Psoas muscle (tissue), 8 donors: ENCODE results near the gene LNP1. TPM values are rescaled to one million over a fixed set of nuclear protein-coding genes. Genes with fewer than 3 reads are reported as not detected.
"Not testable (repeated sequence)": the region's sequence is repeated elsewhere in the genome, so short reads cannot be mapped to it uniquely, and the experiment has no call there.

Source experiments
- ATAC-seq, 4 donors: fragments of 200-7000 bp; cut with Tn5 transposase; one replicate each; pipeline ENCODE4 v1.9.1; 2020; ENCODE audit warnings: moderate library complexity in 3 of 4, mild to moderate bottlenecking in 2 of 4
- DNase-seq, 2 donors: peaks; one replicate each; pipeline ENCODE4 v3.0.0-alpha.2; 2020
- H3K27ac ChIP-seq: fragments of 200-600 bp; one replicate; pipeline ENCODE4 v1.8.0; 2022
- H3K27me3 ChIP-seq, 3 donors: fragments of 200-600 bp in 1 of 3; one replicate each; pipeline versions ENCODE4 v1.6.1 to v1.8.0; 2013 to 2022; ENCODE audit warnings: low read length in 2 of 3, mild to moderate bottlenecking in 2 of 3, moderate library complexity in 1 of 3; ENCODE audit not compliant: insufficient read depth in 3 of 3
- H3K36me3 ChIP-seq, 2 donors: fragments of 200-600 bp in 1 of 2; one replicate each; pipeline versions ENCODE4 v1.6.1 to v1.8.0; 2013 to 2022; ENCODE audit warnings: low read depth in 1 of 2, mild to moderate bottlenecking in 1 of 2, moderate library complexity in 1 of 2; ENCODE audit not compliant: insufficient read depth in 1 of 2
- H3K4me1 ChIP-seq: fragments of 200-600 bp; one replicate; pipeline ENCODE4 v1.8.0; 2022
- H3K4me3 ChIP-seq: fragments of 200-600 bp; one replicate; pipeline ENCODE4 v1.8.0; 2022; ENCODE audit warnings: mild to moderate bottlenecking
- H3K9me3 ChIP-seq: fragments of 200-600 bp; one replicate; pipeline ENCODE4 v1.8.0; 2022
- CTCF ChIP-seq: fragments of 200-600 bp; IDR thresholded peaks from one replicate; pipeline ENCODE4 v1.8.0; 2022; ENCODE audit warnings: antibody characterized with exemption
- WGBS, 3 donors: extraction: QIAGEN DNeasy Blood & Tissue Kit; methylation state at CpG; one replicate each; pipeline versions ENCODE4 v1.1.6 to v1.1.7; 2013; 5-methylcytosine and 5-hydroxymethylcytosine counted together
- intact Hi-C, 2 donors: fragments of 100-400 bp; cut with DNase I; formaldehyde crosslinking; loops; one replicate each; pipeline versions ENCODE4 v1.11.0 to v1.14.2; 2022
- long read RNA-seq, 2 donors: library from polyadenylated mRNA; unstranded; transcript quantifications; one replicate each; pipeline ENCODE4 v2.0.0, GENCODE V29; 2021
- polyA plus RNA-seq, 3 donors: library from polyadenylated mRNA; stranded (reverse); fragments of 200-250 nt; gene quantifications; one replicate each; pipeline ENCODE4 v1.2.3, GENCODE V29; 2013
- total RNA-seq, 4 donors: library from RNA; stranded (reverse); fragmentation: NEBNext Ultra II Directional in 2 of 4; extraction: Animal tissue kit (Norgen Biotek cat#: 25700) in 2 of 4; gene quantifications; one replicate each; pipeline versions ENCODE4 v1.2.1 to v1.2.4, GENCODE V29; 2021 to 2023
- donor health status: healthy with polysubstance abuse.
- donor health status: DM: no; HTN: no; CAD: no; lungs with moderate emphysema.
- donor health status: Bipolar disorder and iron deficiency.
- donor health status: healthy.
- donor health status: DM: yes; HTN: yes; CAD: no.
- donor health status: DM: no; HTN: no; CAD: no.
- donor health status: DM: no; HTN: no; CAD: no.
- donor health status: DM: yes; HTN: yes; CAD: no.

Gene LNP1
- 1 to 10 TPM; 1.6 to 3.2 (median 1.9) TPM for total RNA-seq
- polyA plus RNA-seq, result 1 to 10 TPM in 2 of 3 donors, under 1 TPM in 1; 0.96 to 5.1 (median 1.2) TPM
- long read RNA-seq, donor 1, partial matches to known transcripts, result 0 of 1 reads
- long read RNA-seq, donor 1, other reads (novel, unspliced or antisense), result 0 of 1 reads
- long read RNA-seq, donor 2, partial matches to known transcripts, result 0 of 1 reads
- long read RNA-seq, donor 2, other reads (novel, unspliced or antisense), result 0 of 1 reads

- Histone ChIP-seq H3K4me3 (peak within 1 kb of the TSS; percentile 99), H3K27me3 (no peaks in the 10 kb centered on the region), H3K36me3 (no peaks in the 10 kb centered on the region), H3K27ac (peak within 1 kb of the TSS; percentile 96), H3K4me1 (peaks cover 54% of the 10 kb centered on the region), H3K9me3 (no peaks in the 10 kb centered on the region)
- TF ChIP-seq CTCF, result no peak
- ATAC-seq, result peak; percentile 96 to 98 (median 96)
- peak; percentile 98 for DNase-seq
- intact Hi-C loops, result loop anchor here in 1 of 2 donors (10.0 kb wide), 1 partner anchor 314 kb away; no protein-coding TSS in a partner anchor
- WGBS, 3 donors, result 0% methylated on average over 62 to 64 of the region's 64 CpGs
These were observed at the start of gene LNP1, which contains the start of gene TOMM70 for GRCh38 chr3:100400780-100401673. TSS of gene LNP1 (plus strand) at chr3:100401539. CDS start at chr3:100429730, 28,191 bp downstream. TSS of gene TOMM70 (minus strand) at chr3:100401089. CDS start at chr3:100400949, 140 bp downstream.

GRCh38 chr3:100351770-100352169 is 49.6 kb upstream of the LNP1 start:
- H3K4me3 ChIP-seq, H3K4me1 ChIP-seq, H3K27ac ChIP-seq, intact Hi-C loops, ATAC-seq, H3K9me3 ChIP-seq, H3K27me3 ChIP-seq, DNase-seq: not testable (repeated sequence)
- H3K36me3 ChIP-seq, result peaks cover 32 to 88% of the 10 kb centered on the region in 2 donors
- WGBS, 3 donors, result 92% methylated on average over 2 of the region's 2 CpGs; no CpG with 5 or more reads in 2 of the 3 donors

GRCh38 chr3:100352296-100353231 is 48.8 kb upstream of the LNP1 start:
- H3K4me3 ChIP-seq, result no peak overlapping the region
- TF ChIP-seq CTCF, result no peak
- 91 to 93% (median 91%) methylated on average over 10 of the region's 10 CpGs for WGBS, 3 donors

GRCh38 chr3:100354850-100355249 is 46.5 kb upstream of the LNP1 start:
- DNase-seq (no peak), ATAC-seq (no peak)
- no peak for TF ChIP-seq CTCF
- H3K27ac ChIP-seq, result no peak overlapping the region
- H3K4me3 ChIP-seq, result no peak overlapping the region
- 96 to 97% (median 97%) methylated on average over 3 of the region's 3 CpGs for WGBS, 3 donors
- no peaks in the 10 kb centered on the region for H3K9me3 ChIP-seq
- H3K27me3 ChIP-seq, result no peaks in the 10 kb centered on the region
- peaks cover 25 to 85% of the 10 kb centered on the region in 2 donors for H3K36me3 ChIP-seq
- intact Hi-C loops, result no loop called here
- H3K4me1 ChIP-seq, result no peaks in the 10 kb centered on the region

More at GRCh38 chr3:100352296-100353231, 48.8 kb upstream of the LNP1 start:
- no peaks in the 10 kb centered on the region for H3K27me3 ChIP-seq
- no peaks in the 10 kb centered on the region for H3K9me3 ChIP-seq
- H3K36me3 ChIP-seq, result peaks cover 32 to 88% of the 10 kb centered on the region in 2 donors
- DNase-seq (no peak), ATAC-seq (no peak)
- intact Hi-C loops, result no loop called here
- no peaks in the 10 kb centered on the region for H3K4me1 ChIP-seq
- no peak overlapping the region for H3K27ac ChIP-seq
